ENCODE data around the gene SENP3.

SENP3 gene

DNA sequence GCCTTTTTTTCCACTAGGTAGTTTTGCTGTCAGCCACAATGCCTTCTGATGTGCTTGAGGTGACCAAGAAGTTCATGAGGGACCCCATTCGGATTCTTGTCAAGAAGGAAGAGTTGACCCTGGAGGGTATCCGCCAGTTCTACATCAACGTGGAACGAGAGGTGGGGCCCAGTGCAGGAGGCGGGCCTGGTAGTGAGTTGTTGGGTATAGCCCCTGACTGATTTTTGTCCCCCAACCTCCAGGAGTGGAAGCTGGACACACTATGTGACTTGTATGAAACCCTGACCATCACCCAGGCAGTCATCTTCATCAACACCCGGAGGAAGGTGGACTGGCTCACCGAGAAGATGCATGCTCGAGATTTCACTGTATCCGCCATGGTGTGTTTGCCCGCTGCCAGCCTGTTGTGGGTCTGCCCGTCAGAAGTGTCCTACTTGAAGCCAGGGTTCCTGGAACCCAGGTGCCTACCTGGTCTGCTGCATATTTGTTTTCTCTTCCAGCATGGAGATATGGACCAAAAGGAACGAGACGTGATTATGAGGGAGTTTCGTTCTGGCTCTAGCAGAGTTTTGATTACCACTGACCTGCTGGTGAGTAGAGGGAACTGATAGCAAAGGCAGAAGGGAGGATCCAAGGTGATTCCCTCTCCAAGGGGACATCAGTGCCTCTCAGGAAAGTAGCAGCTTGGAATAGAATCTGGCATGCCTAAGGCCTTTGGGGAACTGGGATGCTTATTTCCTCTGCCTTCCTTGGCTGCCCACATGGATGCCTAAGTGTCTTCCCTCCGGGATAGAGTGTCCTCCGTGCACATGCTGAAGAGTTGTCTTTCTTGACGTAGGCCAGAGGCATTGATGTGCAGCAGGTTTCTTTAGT is 15.8 kb downstream of the SENP3 start (continued):
- TF ChIP-seq, protein P1, sequence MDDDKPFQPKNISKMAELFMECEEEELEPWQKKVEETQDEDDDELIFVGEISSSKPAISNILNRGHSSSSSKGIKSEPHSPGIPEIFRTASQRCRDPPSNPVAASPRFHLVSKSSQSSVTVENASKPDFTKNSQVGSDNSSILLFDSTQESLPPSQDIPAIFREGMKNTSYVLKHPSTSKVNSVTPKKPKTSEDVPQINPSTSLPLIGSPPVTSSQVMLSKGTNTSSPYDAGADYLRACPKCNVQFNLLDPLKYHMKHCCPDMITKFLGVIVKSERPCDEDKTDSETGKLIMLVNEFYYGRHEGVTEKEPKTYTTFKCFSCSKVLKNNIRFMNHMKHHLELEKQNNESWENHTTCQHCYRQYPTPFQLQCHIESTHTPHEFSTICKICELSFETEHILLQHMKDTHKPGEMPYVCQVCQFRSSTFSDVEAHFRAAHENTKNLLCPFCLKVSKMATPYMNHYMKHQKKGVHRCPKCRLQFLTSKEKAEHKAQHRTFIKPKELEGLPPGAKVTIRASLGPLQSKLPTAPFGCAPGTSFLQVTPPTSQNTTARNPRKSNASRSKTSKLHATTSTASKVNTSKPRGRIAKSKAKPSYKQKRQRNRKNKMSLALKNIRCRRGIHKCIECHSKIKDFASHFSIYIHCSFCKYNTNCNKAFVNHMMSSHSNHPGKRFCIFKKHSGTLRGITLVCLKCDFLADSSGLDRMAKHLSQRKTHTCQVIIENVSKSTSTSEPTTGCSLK (tag by site-specific recombination; IDR thresholded peaks at IDR 0.05), result no peak
- TF ChIP-seq, protein P2, sequence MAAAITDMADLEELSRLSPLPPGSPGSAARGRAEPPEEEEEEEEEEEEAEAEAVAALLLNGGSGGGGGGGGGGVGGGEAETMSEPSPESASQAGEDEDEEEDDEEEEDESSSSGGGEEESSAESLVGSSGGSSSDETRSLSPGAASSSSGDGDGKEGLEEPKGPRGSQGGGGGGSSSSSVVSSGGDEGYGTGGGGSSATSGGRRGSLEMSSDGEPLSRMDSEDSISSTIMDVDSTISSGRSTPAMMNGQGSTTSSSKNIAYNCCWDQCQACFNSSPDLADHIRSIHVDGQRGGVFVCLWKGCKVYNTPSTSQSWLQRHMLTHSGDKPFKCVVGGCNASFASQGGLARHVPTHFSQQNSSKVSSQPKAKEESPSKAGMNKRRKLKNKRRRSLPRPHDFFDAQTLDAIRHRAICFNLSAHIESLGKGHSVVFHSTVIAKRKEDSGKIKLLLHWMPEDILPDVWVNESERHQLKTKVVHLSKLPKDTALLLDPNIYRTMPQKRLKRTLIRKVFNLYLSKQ (tag by site-specific recombination; IDR thresholded peaks at IDR 0.05; ENCODE audit: borderline replicate concordance), result no peak

DNA sequence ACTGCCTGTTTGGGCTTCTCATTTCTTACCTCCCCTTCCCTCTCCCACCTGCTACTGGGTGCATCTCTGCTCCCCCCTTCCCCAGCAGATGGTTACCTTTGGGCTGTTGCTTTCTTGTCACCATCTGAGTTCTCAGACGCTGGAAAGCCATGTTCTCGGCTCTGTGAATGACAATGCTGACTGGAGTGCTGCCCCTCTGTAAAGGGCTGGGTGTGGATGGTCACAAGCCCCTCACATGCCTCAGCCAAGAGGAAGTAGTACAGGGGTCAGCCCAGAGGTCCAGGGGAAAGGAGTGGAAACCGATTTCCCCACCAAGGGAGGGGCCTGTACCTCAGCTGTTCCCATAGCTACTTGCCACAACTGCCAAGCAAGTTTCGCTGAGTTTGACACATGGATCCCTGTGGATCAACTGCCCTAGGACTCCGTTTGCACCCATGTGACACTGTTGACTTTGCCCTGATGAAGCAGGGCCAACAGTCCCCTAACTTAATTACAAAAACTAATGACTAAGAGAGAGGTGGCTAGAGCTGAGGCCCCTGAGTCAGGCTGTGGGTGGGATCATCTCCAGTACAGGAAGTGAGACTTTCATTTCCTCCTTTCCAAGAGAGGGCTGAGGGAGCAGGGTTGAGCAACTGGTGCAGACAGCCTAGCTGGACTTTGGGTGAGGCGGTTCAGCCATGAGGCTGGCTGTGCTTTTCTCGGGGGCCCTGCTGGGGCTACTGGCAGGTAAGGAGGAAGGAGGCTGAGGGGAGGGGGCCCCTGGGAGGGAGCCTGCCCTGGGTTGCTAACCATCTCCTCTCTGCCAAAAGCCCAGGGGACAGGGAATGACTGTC is 17.5 kb downstream of the SENP3 start, which contains the start of gene CD68:
TSS of gene CD68 (plus strand) at position 638 of the 833 bp plus-strand sequence. CDS start at position 678, 40 bp downstream.
- H3K36me3 ChIP-seq (ENCODE audit: control insufficient read depth in 2 of 2, insufficient read depth in 1 of 2, low read length in 2 of 2), result peaks cover 36 to 75% of the 10 kb centered on the region in 2 experiments
- peaks cover 11% of the 10 kb centered on the region; the same call in 1 of the 2 replicates for H3K4me1 ChIP-seq (ENCODE audit: control insufficient read depth, insufficient read depth, low read length)
- ChIA-PET POLR2A (interaction anchor here (0.6 to 3.7 kb wide), 10 partner anchors 8 to 252 kb away, joined by 3 to 50 read pairs (median 6); partner anchors contain the start of genes POLR2A, SAT2, SENP3 and SOX15), CTCF (interaction anchor here (2.3 to 2.6 kb wide), 2 partner anchors 10 to 109 kb away, joined by 7 to 11 read pairs; partner anchors contain the start of genes TP53 and WRAP53)
- no peak within 1 kb of the TSS for H3K4me3 ChIP-seq (ENCODE audit: low read depth, low read length)
- peak within 1 kb of the TSS; percentile 47 for H3K27ac ChIP-seq (ENCODE audit: extremely low read depth, low read depth, low read length)
- no peaks in the 10 kb centered on the region for H3K9me3 ChIP-seq (ENCODE audit: control insufficient read depth, insufficient read depth, low read depth, low read length)
- TF ChIP-seq, protein P3, sequence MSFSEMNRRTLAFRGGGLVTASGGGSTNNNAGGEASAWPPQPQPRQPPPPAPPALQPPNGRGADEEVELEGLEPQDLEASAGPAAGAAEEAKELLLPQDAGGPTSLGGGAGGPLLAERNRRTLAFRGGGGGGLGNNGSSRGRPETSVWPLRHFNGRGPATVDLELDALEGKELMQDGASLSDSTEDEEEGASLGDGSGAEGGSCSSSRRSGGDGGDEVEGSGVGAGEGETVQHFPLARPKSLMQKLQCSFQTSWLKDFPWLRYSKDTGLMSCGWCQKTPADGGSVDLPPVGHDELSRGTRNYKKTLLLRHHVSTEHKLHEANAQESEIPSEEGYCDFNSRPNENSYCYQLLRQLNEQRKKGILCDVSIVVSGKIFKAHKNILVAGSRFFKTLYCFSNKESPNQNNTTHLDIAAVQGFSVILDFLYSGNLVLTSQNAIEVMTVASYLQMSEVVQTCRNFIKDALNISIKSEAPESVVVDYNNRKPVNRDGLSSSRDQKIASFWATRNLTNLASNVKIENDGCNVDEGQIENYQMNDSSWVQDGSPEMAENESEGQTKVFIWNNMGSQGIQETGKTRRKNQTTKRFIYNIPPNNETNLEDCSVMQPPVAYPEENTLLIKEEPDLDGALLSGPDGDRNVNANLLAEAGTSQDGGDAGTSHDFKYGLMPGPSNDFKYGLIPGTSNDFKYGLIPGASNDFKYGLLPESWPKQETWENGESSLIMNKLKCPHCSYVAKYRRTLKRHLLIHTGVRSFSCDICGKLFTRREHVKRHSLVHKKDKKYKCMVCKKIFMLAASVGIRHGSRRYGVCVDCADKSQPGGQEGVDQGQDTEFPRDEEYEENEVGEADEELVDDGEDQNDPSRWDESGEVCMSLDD (tag by site-specific recombination; IDR thresholded peaks at IDR 0.05), result no peak
- TF ChIP-seq ZNF366 (tag by site-specific recombination; conservative IDR thresholded peaks at IDR 0.05) (peak; percentile 82), ZBTB20 (tag by site-specific recombination; IDR thresholded peaks at IDR 0.05) (peak; percentile 76; the same call in 1 of the 2 replicates), ZFP69B (tag by site-specific recombination; IDR thresholded peaks at IDR 0.05) (0 out of 2 replicates have a peak, but pooled peaks have one; percentile 21), ZXDB (tag by site-specific recombination; IDR thresholded peaks at IDR 0.05) (peak; percentile 62; the same call in 1 of the 2 replicates), MZF1 (tag by site-specific recombination; IDR thresholded peaks at IDR 0.05; ENCODE audit: borderline replicate concordance) (peak; percentile 100), KLF16 (tag by site-specific recombination; IDR thresholded peaks at IDR 0.05) (0 out of 2 replicates have a peak, but pooled peaks have one; percentile 10), ZSCAN23 (tag by site-specific recombination; IDR thresholded peaks at IDR 0.05) (peak; percentile 84; the same call in 1 of the 2 replicates), ZFHX2 (tag by site-specific recombination; conservative IDR thresholded peaks at IDR 0.05) (no peak), ZNF560 (tag by site-specific recombination; IDR thresholded peaks at IDR 0.05; ENCODE audit: borderline replicate concordance) (no peak), ZNF624 (tag by site-specific recombination; IDR thresholded peaks at IDR 0.05) (no peak)
- TF ChIP-seq, protein P4, sequence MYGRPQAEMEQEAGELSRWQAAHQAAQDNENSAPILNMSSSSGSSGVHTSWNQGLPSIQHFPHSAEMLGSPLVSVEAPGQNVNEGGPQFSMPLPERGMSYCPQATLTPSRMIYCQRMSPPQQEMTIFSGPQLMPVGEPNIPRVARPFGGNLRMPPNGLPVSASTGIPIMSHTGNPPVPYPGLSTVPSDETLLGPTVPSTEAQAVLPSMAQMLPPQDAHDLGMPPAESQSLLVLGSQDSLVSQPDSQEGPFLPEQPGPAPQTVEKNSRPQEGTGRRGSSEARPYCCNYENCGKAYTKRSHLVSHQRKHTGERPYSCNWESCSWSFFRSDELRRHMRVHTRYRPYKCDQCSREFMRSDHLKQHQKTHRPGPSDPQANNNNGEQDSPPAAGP (tag by site-specific recombination; IDR thresholded peaks at IDR 0.05), result 0 out of 2 replicates have a peak, but pooled peaks have one; percentile 78
- TF ChIP-seq, protein P5, sequence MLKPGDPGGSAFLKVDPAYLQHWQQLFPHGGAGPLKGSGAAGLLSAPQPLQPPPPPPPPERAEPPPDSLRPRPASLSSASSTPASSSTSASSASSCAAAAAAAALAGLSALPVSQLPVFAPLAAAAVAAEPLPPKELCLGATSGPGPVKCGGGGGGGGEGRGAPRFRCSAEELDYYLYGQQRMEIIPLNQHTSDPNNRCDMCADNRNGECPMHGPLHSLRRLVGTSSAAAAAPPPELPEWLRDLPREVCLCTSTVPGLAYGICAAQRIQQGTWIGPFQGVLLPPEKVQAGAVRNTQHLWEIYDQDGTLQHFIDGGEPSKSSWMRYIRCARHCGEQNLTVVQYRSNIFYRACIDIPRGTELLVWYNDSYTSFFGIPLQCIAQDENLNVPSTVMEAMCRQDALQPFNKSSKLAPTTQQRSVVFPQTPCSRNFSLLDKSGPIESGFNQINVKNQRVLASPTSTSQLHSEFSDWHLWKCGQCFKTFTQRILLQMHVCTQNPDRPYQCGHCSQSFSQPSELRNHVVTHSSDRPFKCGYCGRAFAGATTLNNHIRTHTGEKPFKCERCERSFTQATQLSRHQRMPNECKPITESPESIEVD (tag by site-specific recombination; IDR thresholded peaks at IDR 0.05), result no peak
- TF ChIP-seq, protein P6, sequence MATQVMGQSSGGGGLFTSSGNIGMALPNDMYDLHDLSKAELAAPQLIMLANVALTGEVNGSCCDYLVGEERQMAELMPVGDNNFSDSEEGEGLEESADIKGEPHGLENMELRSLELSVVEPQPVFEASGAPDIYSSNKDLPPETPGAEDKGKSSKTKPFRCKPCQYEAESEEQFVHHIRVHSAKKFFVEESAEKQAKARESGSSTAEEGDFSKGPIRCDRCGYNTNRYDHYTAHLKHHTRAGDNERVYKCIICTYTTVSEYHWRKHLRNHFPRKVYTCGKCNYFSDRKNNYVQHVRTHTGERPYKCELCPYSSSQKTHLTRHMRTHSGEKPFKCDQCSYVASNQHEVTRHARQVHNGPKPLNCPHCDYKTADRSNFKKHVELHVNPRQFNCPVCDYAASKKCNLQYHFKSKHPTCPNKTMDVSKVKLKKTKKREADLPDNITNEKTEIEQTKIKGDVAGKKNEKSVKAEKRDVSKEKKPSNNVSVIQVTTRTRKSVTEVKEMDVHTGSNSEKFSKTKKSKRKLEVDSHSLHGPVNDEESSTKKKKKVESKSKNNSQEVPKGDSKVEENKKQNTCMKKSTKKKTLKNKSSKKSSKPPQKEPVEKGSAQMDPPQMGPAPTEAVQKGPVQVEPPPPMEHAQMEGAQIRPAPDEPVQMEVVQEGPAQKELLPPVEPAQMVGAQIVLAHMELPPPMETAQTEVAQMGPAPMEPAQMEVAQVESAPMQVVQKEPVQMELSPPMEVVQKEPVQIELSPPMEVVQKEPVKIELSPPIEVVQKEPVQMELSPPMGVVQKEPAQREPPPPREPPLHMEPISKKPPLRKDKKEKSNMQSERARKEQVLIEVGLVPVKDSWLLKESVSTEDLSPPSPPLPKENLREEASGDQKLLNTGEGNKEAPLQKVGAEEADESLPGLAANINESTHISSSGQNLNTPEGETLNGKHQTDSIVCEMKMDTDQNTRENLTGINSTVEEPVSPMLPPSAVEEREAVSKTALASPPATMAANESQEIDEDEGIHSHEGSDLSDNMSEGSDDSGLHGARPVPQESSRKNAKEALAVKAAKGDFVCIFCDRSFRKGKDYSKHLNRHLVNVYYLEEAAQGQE (tag by site-specific recombination; IDR thresholded peaks at IDR 0.05), result peak; percentile 20; the same call in 1 of the 2 replicates
- TF ChIP-seq, protein P2 (tag by site-specific recombination; IDR thresholded peaks at IDR 0.05; ENCODE audit: borderline replicate concordance), result no peak

Data from HEK293 (cell line).